IMR-90 (cell line): ENCODE results near the gene POFUT2. TPM values are rescaled to one million over a fixed set of nuclear protein-coding genes. Genes with fewer than 3 reads are reported as not detected.

Source experiments
- ATAC-seq: fragments of 200-7000 bp; cut with Tn5 transposase; 2 replicates; pipeline ENCODE4 v1.9.1; 2020; ENCODE audit warnings: low read depth, mild to moderate bottlenecking, moderate library complexity
- BruUV-seq: library from RNA; stranded (reverse); fragments of 400-500 nt; replicated peaks from 2 replicates; lab custom pipeline; 2021; lab: Mats Ljungman, UMichigan
- CTCF ChIA-PET: fragments of 300-600 bp; formaldehyde crosslinking; extraction: SDS; loops from one replicate; lab custom pipeline; 2021; ENCODE audit warnings: antibody characterized with exemption; lab: Yijun Ruan, JAX
- POLR2A ChIA-PET: fragments of 300-600 bp; sonication (Branson Sonifier 250); formaldehyde crosslinking; loops from one replicate; lab custom pipeline; 2022; ENCODE audit warnings: antibody characterized with exemption; ENCODE audit not compliant: unreplicated experiment; lab: Charles Lee
- DNase-seq: peaks from one replicate; pipeline ENCODE4 v3.0.0; 2013
- H2AFZ ChIP-seq: replicated peaks from 2 replicates; pipeline ENCODE3; 2013; ENCODE audit warnings: low read length, mild to moderate bottlenecking; ENCODE audit not compliant: poor library complexity
- H2AK5ac ChIP-seq: 2 replicates; pipeline ENCODE4 v1.6.1; 2013; ENCODE audit warnings: low read depth, low read length, inconsistent platforms
- H2AK9ac ChIP-seq: replicated peaks from 2 replicates; pipeline ENCODE3; 2013; ENCODE audit warnings: mild to moderate bottlenecking, low read depth, low read length, moderate library complexity; ENCODE audit not compliant: poor library complexity
- H2BK120ac ChIP-seq: 2 replicates; pipeline ENCODE4 v1.6.1; 2013; ENCODE audit warnings: low read depth, low read length, inconsistent platforms
- H2BK15ac ChIP-seq: 3 replicates; pipeline ENCODE4 v1.6.1; 2013; ENCODE audit warnings: low read depth, low read length, inconsistent platforms
- H2BK20ac ChIP-seq: 2 replicates; pipeline ENCODE4 v1.6.1; 2013; ENCODE audit warnings: low read depth, mild to moderate bottlenecking, inconsistent platforms, low read length, moderate library complexity
- H2BK5ac ChIP-seq: 2 replicates; pipeline ENCODE4 v1.6.1; 2013; ENCODE audit warnings: mild to moderate bottlenecking, low read depth, low read length, inconsistent platforms; ENCODE audit not compliant: poor library complexity, severe bottlenecking
- H3K14ac ChIP-seq: replicated peaks from 2 replicates; pipeline ENCODE4 v1.6.1; 2013; ENCODE audit warnings: low read depth, low read length, inconsistent platforms
- H3K18ac ChIP-seq: 2 replicates; pipeline ENCODE4 v1.6.1; 2013; ENCODE audit warnings: low read depth, low read length, control low read depth
- H3K23ac ChIP-seq: 2 replicates; pipeline ENCODE4 v1.6.1; 2013; ENCODE audit warnings: low read depth, low read length, inconsistent platforms
- H3K27ac ChIP-seq: 2 replicates; pipeline ENCODE4 v1.5.1; 2013; ENCODE audit warnings: mild to moderate bottlenecking, control low read depth, low read length; ENCODE audit not compliant: insufficient read depth
- H3K27me3 ChIP-seq: 2 replicates; pipeline ENCODE4 v1.6.1; 2013; ENCODE audit warnings: low read length; ENCODE audit not compliant: control insufficient read depth, insufficient read depth
- H3K36me3 ChIP-seq: 2 replicates; pipeline ENCODE4 v1.6.1; 2013; ENCODE audit warnings: low read length, mixed read lengths; ENCODE audit not compliant: control insufficient read depth, insufficient read depth
- H3K4ac ChIP-seq: 2 replicates; pipeline ENCODE4 v1.6.1; 2013; ENCODE audit warnings: low read depth, low read length, inconsistent platforms
- H3K4me1 ChIP-seq: 2 replicates; pipeline ENCODE4 v1.6.1; 2013; ENCODE audit warnings: low read length, mixed read lengths; ENCODE audit not compliant: control insufficient read depth, insufficient read depth
- H3K4me2 ChIP-seq: 2 replicates; pipeline ENCODE4 v1.6.1; 2013; ENCODE audit warnings: low read depth, mild to moderate bottlenecking, control low read depth, low read length, moderate library complexity
- H3K4me3 ChIP-seq: 2 replicates; pipeline ENCODE4 v1.5.1; 2013; ENCODE audit warnings: low read depth, mild to moderate bottlenecking, control low read depth, low read length, moderate library complexity; ENCODE audit not compliant: insufficient read depth
- H3K56ac ChIP-seq: 2 replicates; pipeline ENCODE4 v1.6.1; 2013; ENCODE audit warnings: low read length, inconsistent platforms; ENCODE audit not compliant: insufficient read depth; ENCODE audit errors: extremely low read depth
- H3K79me1 ChIP-seq, 2 experiments: 2 replicates each; pipeline ENCODE4 v1.6.1; 2013; ENCODE audit warnings: low read length in 2 of 2, inconsistent platforms in 1 of 2, low read depth in 1 of 2
- H3K9ac ChIP-seq: 2 replicates; pipeline ENCODE4 v1.6.1; 2013; ENCODE audit warnings: low read depth, low read length, control low read depth
- H3K9me1 ChIP-seq: 2 replicates; pipeline ENCODE4 v1.6.1; 2013; ENCODE audit warnings: low read length, inconsistent platforms; ENCODE audit not compliant: insufficient read depth
- H3K9me3 ChIP-seq: 2 replicates; pipeline ENCODE4 v1.6.1; 2013; ENCODE audit warnings: low read length; ENCODE audit not compliant: control insufficient read depth, insufficient read depth
- H4K20me1 ChIP-seq: 2 replicates; pipeline ENCODE4 v1.6.1; 2013; ENCODE audit warnings: low read length, inconsistent platforms; ENCODE audit not compliant: insufficient read depth
- H4K5ac ChIP-seq: 2 replicates; pipeline ENCODE4 v1.6.1; 2013; ENCODE audit warnings: mild to moderate bottlenecking, low read depth, low read length, control low read depth
- H4K8ac ChIP-seq, 2 experiments: 2 replicates each; pipeline ENCODE4 v1.6.1; 2013; ENCODE audit warnings: low read depth in 2 of 2, low read length in 2 of 2, control low read depth in 1 of 2, inconsistent platforms in 1 of 2
- H4K91ac ChIP-seq: 2 replicates; pipeline ENCODE4 v1.6.1; 2013; ENCODE audit warnings: low read depth, low read length, inconsistent platforms; ENCODE audit not compliant: insufficient read depth
- BHLHE40 ChIP-seq: fragments of 150-350 bp; IDR thresholded peaks from 2 replicates; pipeline ENCODE4 v1.6.1; 2016; ENCODE audit warnings: mild to moderate bottlenecking, low read depth, low read length
- CHD1 ChIP-seq: IDR thresholded peaks from 2 replicates; pipeline ENCODE4 v1.6.1; 2012; ENCODE audit warnings: low read depth, low read length, improper control_type of control experiment
- CTCF ChIP-seq: conservative IDR thresholded peaks from 2 replicates; pipeline ENCODE4 v1.5.1; 2012; ENCODE audit warnings: mild to moderate bottlenecking, low read depth, low read length, improper control_type of control experiment
- ELK1 ChIP-seq: fragments of 150-350 bp; IDR thresholded peaks from 2 replicates; pipeline ENCODE4 v1.6.1; 2016; ENCODE audit warnings: low read depth, mild to moderate bottlenecking, low read length, moderate library complexity, borderline replicate concordance
- MAFK ChIP-seq: IDR thresholded peaks from 2 replicates; pipeline ENCODE4 v1.6.1; 2012; ENCODE audit warnings: low read depth, low read length, improper control_type of control experiment
- RAD21 ChIP-seq: IDR thresholded peaks from 2 replicates; pipeline ENCODE4 v1.6.1; 2012; ENCODE audit warnings: low read length, improper control_type of control experiment
- RCOR1 ChIP-seq: IDR thresholded peaks from 2 replicates; pipeline ENCODE4 v1.6.1; 2012; ENCODE audit warnings: mild to moderate bottlenecking, low read length, improper control_type of control experiment; ENCODE audit not compliant: insufficient replicate concordance
- RFX5 ChIP-seq: IDR thresholded peaks from 2 replicates; pipeline ENCODE4 v1.8.0; 2012; ENCODE audit warnings: low read depth, mild to moderate bottlenecking, low read length, moderate library complexity
- SMC3 ChIP-seq: fragments of 150-350 bp; IDR thresholded peaks from 2 replicates; pipeline ENCODE4 v1.6.1; 2016; ENCODE audit warnings: low read depth, mild to moderate bottlenecking, antibody characterized with exemption, low read length, moderate library complexity
- USF2 ChIP-seq: fragments of 150-350 bp; IDR thresholded peaks from 2 replicates; pipeline ENCODE4 v1.6.1; 2017; ENCODE audit warnings: mild to moderate bottlenecking, antibody characterized with exemption, low read length, low read depth
- WGBS, 2 experiments: methylation state at CpG; one replicate each; pipeline versions ENCODE4 v1.1.5 to v1.1.7; 2013; ENCODE audit warnings: missing lambda C conversion rate in 2 of 2; ENCODE audit not compliant: insufficient read length in 1 of 2; ENCODE audit errors: extremely low coverage in 2 of 2; 5-methylcytosine and 5-hydroxymethylcytosine counted together
- dilution Hi-C: fragments of 300-500 bp; cut with HindIII; formaldehyde crosslinking; loops from one replicate; pipeline ENCODE4 v1.14.3; 2018; ENCODE audit warnings: low sequenced_read_pairs; ENCODE audit not compliant: unreplicated experiment
- in situ Hi-C: fragments of 300-500 bp; cut with MboI; formaldehyde crosslinking; loops from 3 replicates; pipeline ENCODE4 v1.14.3; 2019; ENCODE audit warnings: low sequenced_read_pairs, inconsistent platforms, mixed read lengths
- intact Hi-C: fragments of 100-400 bp; cut with micrococcal nuclease; formaldehyde crosslinking; loops from 2 replicates; pipeline ENCODE4 v1.10.0; 2022
- polyA plus RNA-seq, 3 experiments: library from polyadenylated mRNA; depleted of rRNA; stranded (reverse); fragments of >200 nt; gene quantifications; 2 replicates each; pipeline ENCODE4 v1.2.3, GENCODE V29; 2012; ENCODE audit warnings: low replicate concordance in 1 of 3
- total RNA-seq: library from RNA; depleted of rRNA; stranded (reverse); fragments of >200 nt; gene quantifications from 2 replicates; pipeline ENCODE4 v1.2.3, GENCODE V29; 2012

Gene POFUT2
- total and polyA plus RNA-seq, 2 of the 4 experiments (the other 2 are of a cell fraction) = 18.8 to 59.3 TPM

GRCh38 chr21:45222001-45222400 lies 65.7 kb downstream of the POFUT2 start:
- Histone ChIP-seq H3K36me3 (peaks cover 50% of the 10 kb centered on the region), H3K4me2 (no peak overlapping the region), H3K9ac (no peak overlapping the region), H2BK120ac (no peak overlapping the region), H3K18ac (no peak overlapping the region), H4K91ac (no peak overlapping the region), H2BK5ac (no peak overlapping the region), H2AK9ac (peak overlapping the region; percentile 46), H3K4ac (no peak overlapping the region), H2BK15ac (no peak overlapping the region), H2BK20ac (no peak overlapping the region), H2AFZ (no peak overlapping the region), H3K79me1 (peaks cover 14 to 27% of the 10 kb centered on the region in 2 experiments), H3K4me1 (peaks cover 18% of the 10 kb centered on the region), H4K5ac (no peak overlapping the region), H3K14ac (no peak overlapping the region), H3K9me1 (peaks cover 23% of the 10 kb centered on the region), H2AK5ac (no peak overlapping the region), H4K8ac (no peak overlapping the region), H3K27ac (no peak overlapping the region), H3K23ac (no peak overlapping the region), H3K4me3 (no peak overlapping the region), H3K27me3 (no peaks in the 10 kb centered on the region), H3K9me3 (no peaks in the 10 kb centered on the region), H3K56ac (no peak overlapping the region), H4K20me1 (peaks cover 37% of the 10 kb centered on the region)
- TF ChIP-seq RCOR1 (no peak), CHD1 (no peak), BHLHE40 (no peak), RAD21 (no peak), RFX5 (no peak), USF2 (no peak), ELK1 (no peak), CTCF (no peak), SMC3 (no peak), MAFK (no peak)
- ChIA-PET CTCF (no interaction called here), POLR2A (no interaction called here)
- WGBS, 2 experiments = 100% methylated on average over 2 of the region's 15 CpGs; no CpG with 5 or more reads in 1 of the 2 experiments
- BruUV-seq = no TSS peak
- ATAC-seq = no peak
- no peak for DNase-seq
- dilution Hi-C loops = no loop called here
- in situ Hi-C loops = no loop called here
- intact Hi-C loops = no loop called here
